ENCODE results near the gene HTR1B.
A peak's percentile ranks its signal among the peaks of the same experiment; 100 is the strongest.

The HTR1B gene, protein sequence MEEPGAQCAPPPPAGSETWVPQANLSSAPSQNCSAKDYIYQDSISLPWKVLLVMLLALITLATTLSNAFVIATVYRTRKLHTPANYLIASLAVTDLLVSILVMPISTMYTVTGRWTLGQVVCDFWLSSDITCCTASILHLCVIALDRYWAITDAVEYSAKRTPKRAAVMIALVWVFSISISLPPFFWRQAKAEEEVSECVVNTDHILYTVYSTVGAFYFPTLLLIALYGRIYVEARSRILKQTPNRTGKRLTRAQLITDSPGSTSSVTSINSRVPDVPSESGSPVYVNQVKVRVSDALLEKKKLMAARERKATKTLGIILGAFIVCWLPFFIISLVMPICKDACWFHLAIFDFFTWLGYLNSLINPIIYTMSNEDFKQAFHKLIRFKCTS

DNA sequence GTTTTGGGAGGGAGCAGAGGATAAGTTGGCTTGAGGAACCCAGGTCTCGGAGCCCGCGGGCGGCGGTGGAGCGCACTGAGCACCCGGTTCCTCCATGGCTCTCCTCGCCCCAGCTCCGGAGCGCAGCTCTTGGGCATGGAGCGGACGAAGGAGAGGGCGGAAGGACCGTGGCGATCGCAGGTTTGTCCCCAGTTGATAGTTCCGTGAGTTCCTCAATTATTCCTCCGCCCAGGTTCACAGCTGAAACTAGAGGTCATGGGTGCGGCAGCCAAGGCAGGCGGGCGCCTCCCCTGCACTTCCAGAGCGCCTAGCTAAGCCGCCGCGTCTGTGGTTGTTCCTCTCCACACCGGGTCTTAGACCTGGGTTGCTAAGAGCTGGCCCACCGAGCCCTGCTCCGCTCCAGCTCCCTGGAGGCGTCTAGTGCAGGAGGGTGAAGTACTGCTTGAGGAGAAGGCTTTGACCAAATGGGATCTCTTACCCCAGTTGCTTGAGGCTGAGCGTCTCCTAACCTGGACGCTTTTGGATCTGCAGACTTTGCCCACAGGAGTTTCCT, at the start of gene HTR1B:
Gene HTR1B (minus strand): TSS at position 184 of the 553 bp plus-strand sequence. CDS start 88 bp downstream, at position 96.
- Histone ChIP-seq H3K4me3 (ENCODE audit: low read length) (peak within 1 kb of the TSS; percentile 42), H3K36me3 (ENCODE audit: insufficient read depth, low read length) (no peaks in the 10 kb centered on the region), H3K9me3 (ENCODE audit: low read length) (no peaks in the 10 kb centered on the region), H3K27me3 (ENCODE audit: insufficient read depth, low read length) (peaks cover 64% of the 10 kb centered on the region), H3K4me1 (ENCODE audit: insufficient read depth, low read length) (peaks cover 10% of the 10 kb centered on the region), H2AFZ (ENCODE audit: low read depth, low read length) (peak within 1 kb of the TSS; percentile 91)

GRCh38 chr6:77512554-77512953, 49.3 kb upstream of the HTR1B start:
- Histone ChIP-seq H3K27me3 (ENCODE audit: insufficient read depth, low read length) (no peaks in the 10 kb centered on the region), H2AFZ (ENCODE audit: low read depth, low read length) (no peak overlapping the region), H3K9me3 (ENCODE audit: low read length) (no peaks in the 10 kb centered on the region), H3K36me3 (ENCODE audit: insufficient read depth, low read length) (no peaks in the 10 kb centered on the region), H3K4me1 (ENCODE audit: insufficient read depth, low read length) (no peaks in the 10 kb centered on the region), H3K4me3 (ENCODE audit: low read length) (no peak overlapping the region)

GRCh38 chr6:77511860-77512259, 48.6 kb upstream of the HTR1B start:
- H3K4me1 ChIP-seq (ENCODE audit: insufficient read depth, low read length): no peaks in the 10 kb centered on the region
- H3K27me3 ChIP-seq (ENCODE audit: insufficient read depth, low read length): no peaks in the 10 kb centered on the region

GRCh38 chr6:77502981-77503380, 39.7 kb upstream of the HTR1B start:
- no peak overlapping the region for H3K4me3 ChIP-seq (ENCODE audit: low read length)
- H2AFZ ChIP-seq (ENCODE audit: low read depth, low read length): no peak overlapping the region
- no peaks in the 10 kb centered on the region for H3K9me3 ChIP-seq (ENCODE audit: low read length)
- no peaks in the 10 kb centered on the region for H3K4me1 ChIP-seq (ENCODE audit: insufficient read depth, low read length)
- no peaks in the 10 kb centered on the region for H3K27me3 ChIP-seq (ENCODE audit: insufficient read depth, low read length)
- H3K36me3 ChIP-seq (ENCODE audit: insufficient read depth, low read length): no peaks in the 10 kb centered on the region

More at GRCh38 chr6:77511860-77512259, 48.6 kb upstream of the HTR1B start:
- Histone ChIP-seq H2AFZ (ENCODE audit: low read depth, low read length) (no peak overlapping the region), H3K4me3 (ENCODE audit: low read length) (no peak overlapping the region), H3K9me3 (ENCODE audit: low read length) (no peaks in the 10 kb centered on the region), H3K36me3 (ENCODE audit: insufficient read depth, low read length) (no peaks in the 10 kb centered on the region)

DNA sequence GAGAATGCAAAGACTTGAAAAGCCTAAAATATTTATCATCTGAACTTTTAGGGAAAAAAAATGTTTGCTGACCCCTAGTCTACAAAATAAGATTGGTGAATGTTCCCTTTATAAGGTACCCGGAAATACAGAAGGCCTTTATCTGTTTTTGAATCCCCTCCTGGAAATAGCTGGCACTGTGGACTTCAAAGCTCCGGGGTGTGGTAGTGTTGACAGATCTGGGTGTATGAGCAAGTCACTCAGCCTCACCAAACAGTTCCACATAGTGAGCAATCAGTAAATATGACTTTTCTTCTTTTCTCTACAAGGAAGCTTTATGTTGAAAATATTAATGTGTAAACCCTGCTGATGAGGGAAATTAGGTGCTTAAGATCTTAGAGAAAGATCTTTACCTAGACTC, 29.2 kb upstream of the HTR1B start:
- H3K9me3 ChIP-seq (ENCODE audit: low read length): no peaks in the 10 kb centered on the region
- no peaks in the 10 kb centered on the region for H3K4me1 ChIP-seq (ENCODE audit: insufficient read depth, low read length)
- no peak overlapping the region for H3K4me3 ChIP-seq (ENCODE audit: low read length)
- H2AFZ ChIP-seq (ENCODE audit: low read depth, low read length): no peak overlapping the region
- no peaks in the 10 kb centered on the region for H3K36me3 ChIP-seq (ENCODE audit: insufficient read depth, low read length)
- H3K27me3 ChIP-seq (ENCODE audit: insufficient read depth, low read length): no peaks in the 10 kb centered on the region

GRCh38 chr6:77487808-77488425, 24.6 kb upstream of the HTR1B start:
- H2AFZ ChIP-seq (ENCODE audit: low read depth, low read length): no peak overlapping the region
- no peaks in the 10 kb centered on the region for H3K36me3 ChIP-seq (ENCODE audit: insufficient read depth, low read length)
- H3K27me3 ChIP-seq (ENCODE audit: insufficient read depth, low read length): no peaks in the 10 kb centered on the region
- no peaks in the 10 kb centered on the region for H3K9me3 ChIP-seq (ENCODE audit: low read length)
- H3K4me3 ChIP-seq (ENCODE audit: low read length): no peak overlapping the region
- H3K4me1 ChIP-seq (ENCODE audit: insufficient read depth, low read length): no peaks in the 10 kb centered on the region

DNA sequence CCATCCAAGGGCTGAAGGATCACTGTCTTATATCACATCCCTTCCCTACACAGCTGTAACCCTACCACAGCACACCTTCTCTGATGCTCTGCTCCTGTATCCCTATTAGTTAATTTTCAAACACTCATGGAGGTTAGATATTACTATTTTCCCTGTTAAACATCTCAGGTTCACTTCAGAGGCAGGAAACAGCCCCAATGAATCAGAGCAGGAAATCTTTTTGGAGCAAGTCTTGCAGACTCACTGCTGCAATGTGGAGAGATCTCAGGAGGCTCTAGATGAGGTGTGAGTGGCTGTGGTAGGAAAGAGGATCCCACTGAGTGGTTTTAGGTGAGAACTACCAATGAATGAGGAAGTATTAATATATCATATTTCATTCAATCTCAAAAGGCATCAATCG, 19.7 kb upstream of the HTR1B start:
- H2AFZ ChIP-seq (ENCODE audit: low read depth, low read length): no peak overlapping the region
- H3K36me3 ChIP-seq (ENCODE audit: insufficient read depth, low read length): no peaks in the 10 kb centered on the region
- H3K27me3 ChIP-seq (ENCODE audit: insufficient read depth, low read length): no peaks in the 10 kb centered on the region
- H3K9me3 ChIP-seq (ENCODE audit: low read length): no peaks in the 10 kb centered on the region
- no peaks in the 10 kb centered on the region for H3K4me1 ChIP-seq (ENCODE audit: insufficient read depth, low read length)
- H3K4me3 ChIP-seq (ENCODE audit: low read length): no peak overlapping the region

- no peaks in the 10 kb centered on the region for H3K4me1 ChIP-seq (ENCODE audit: insufficient read depth, low read length)
- H3K27me3 ChIP-seq (ENCODE audit: insufficient read depth, low read length): no peaks in the 10 kb centered on the region
- H3K4me3 ChIP-seq (ENCODE audit: low read length): no peak overlapping the region
- no peak overlapping the region for H2AFZ ChIP-seq (ENCODE audit: low read depth, low read length)
- no peaks in the 10 kb centered on the region for H3K36me3 ChIP-seq (ENCODE audit: insufficient read depth, low read length)
- no peaks in the 10 kb centered on the region for H3K9me3 ChIP-seq (ENCODE audit: low read length)
Observed at GRCh38 chr6:77474973-77475372, 11.7 kb upstream of the HTR1B start.

- Histone ChIP-seq H3K9me3 (ENCODE audit: low read length) (no peaks in the 10 kb centered on the region), H3K4me1 (ENCODE audit: insufficient read depth, low read length) (no peaks in the 10 kb centered on the region), H3K36me3 (ENCODE audit: insufficient read depth, low read length) (no peaks in the 10 kb centered on the region), H3K4me3 (ENCODE audit: low read length) (no peak overlapping the region), H3K27me3 (ENCODE audit: insufficient read depth, low read length) (no peaks in the 10 kb centered on the region), H2AFZ (ENCODE audit: low read depth, low read length) (no peak overlapping the region)
Observed at GRCh38 chr6:77474286-77474956, 11.1 kb upstream of the HTR1B start.

DNA sequence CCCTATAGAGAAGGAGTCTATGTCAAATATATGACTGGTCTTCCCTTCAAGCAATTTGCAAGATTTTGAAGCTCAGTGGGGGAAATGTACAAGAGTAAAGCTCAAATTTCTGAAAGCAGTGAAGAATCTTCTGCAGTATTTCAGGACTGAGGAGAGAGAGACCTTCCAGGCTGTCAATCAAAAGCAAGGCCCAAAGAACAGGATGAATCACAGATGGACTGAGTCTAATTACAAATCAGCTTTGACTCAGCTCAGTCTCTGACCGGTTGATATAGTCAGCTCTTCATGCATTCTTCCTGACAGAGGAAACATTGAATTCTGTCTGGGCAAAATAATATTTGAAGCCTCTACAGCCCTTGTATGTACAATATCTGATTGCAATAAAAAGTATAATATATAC, 7.7 kb upstream of the HTR1B start:
- Histone ChIP-seq H2AFZ (ENCODE audit: low read depth, low read length) (no peak overlapping the region), H3K36me3 (ENCODE audit: insufficient read depth, low read length) (no peaks in the 10 kb centered on the region), H3K4me3 (ENCODE audit: low read length) (no peak overlapping the region), H3K4me1 (ENCODE audit: insufficient read depth, low read length) (peaks cover 3% of the 10 kb centered on the region), H3K9me3 (ENCODE audit: low read length) (no peaks in the 10 kb centered on the region), H3K27me3 (ENCODE audit: insufficient read depth, low read length) (peaks cover 17% of the 10 kb centered on the region)

DNA sequence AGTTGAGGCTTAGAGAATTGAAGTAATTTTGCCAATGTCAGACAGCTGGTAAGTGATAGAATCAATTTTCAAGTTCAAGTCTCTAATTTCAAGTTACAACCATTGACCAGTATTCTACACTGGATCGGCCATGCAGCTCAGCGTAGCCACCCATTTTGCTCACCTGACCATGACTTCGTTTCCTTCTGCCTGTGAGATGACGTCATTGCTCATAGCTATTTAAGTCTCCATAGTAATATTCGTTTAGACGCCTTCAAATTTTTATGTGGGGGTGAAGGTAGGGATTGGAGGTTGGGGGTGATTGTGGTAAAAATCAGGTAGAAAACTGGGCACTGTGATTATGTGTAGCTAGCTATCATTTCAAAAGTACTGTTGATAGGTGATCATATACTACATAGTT, 5.6 kb upstream of the HTR1B start:
- Histone ChIP-seq H3K4me1 (ENCODE audit: insufficient read depth, low read length) (peaks cover 5% of the 10 kb centered on the region), H3K9me3 (ENCODE audit: low read length) (no peaks in the 10 kb centered on the region), H3K4me3 (ENCODE audit: low read length) (no peak overlapping the region)

DNA sequence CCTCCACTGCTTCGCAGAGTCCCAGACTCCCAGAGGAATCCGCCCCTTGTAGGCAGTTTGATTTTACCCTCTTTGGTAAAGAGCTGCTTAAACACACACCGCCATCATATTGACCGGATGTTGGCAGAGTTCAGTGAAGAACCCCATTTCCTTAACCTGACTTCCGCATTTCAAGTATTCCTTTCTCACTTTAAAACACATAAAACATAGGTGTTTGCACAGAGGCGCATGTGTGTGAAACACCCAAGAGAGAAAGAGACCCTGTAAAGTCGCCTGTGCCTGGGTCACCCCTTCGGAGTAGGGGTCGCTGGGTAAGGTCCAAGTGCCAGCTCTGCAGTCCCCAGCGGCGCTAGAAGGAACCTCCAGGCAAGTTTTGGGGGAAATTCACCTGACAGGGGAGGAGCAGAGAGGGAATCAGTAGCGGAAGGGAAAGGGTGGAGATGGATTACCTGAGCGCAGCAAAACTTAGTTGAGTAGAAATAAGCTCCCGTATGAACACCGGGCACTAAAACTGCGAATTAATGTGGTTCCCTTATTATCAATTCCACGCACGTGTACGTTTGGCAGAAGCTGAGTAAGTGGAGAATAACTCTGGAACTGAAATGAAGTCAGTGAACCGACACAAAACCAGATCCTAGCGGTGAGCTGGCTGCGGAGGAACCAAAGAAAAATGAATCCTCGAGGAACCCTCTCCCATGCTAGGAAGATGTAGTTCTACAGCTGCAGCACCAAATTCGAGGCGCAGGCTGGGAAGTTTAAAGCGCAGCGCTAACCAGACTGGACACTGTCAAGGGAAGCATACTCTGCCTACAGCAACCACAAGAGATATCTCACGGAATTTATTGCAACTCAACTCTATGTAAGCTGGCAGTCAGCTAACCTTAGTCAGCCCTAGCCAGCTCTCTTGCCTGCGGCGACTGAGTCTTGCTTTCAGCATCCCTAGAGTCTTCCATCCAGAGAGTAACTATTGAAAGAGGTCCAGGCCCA, 3.5 kb upstream of the HTR1B start:
- peak overlapping the region; percentile 86 for H2AFZ ChIP-seq (ENCODE audit: low read depth, low read length)
- H3K4me1 ChIP-seq (ENCODE audit: insufficient read depth, low read length): peaks cover 10% of the 10 kb centered on the region
- H3K36me3 ChIP-seq (ENCODE audit: insufficient read depth, low read length): no peaks in the 10 kb centered on the region
- no peaks in the 10 kb centered on the region for H3K9me3 ChIP-seq (ENCODE audit: low read length)
- H3K27me3 ChIP-seq (ENCODE audit: insufficient read depth, low read length): peaks cover 58% of the 10 kb centered on the region
- H3K4me3 ChIP-seq (ENCODE audit: low read length): peak overlapping the region; percentile 57

More for the DNA sequence above, 5.6 kb upstream of the HTR1B start:
- H3K27me3 ChIP-seq (ENCODE audit: insufficient read depth, low read length): peaks cover 36% of the 10 kb centered on the region
- no peak overlapping the region for H2AFZ ChIP-seq (ENCODE audit: low read depth, low read length)
- H3K36me3 ChIP-seq (ENCODE audit: insufficient read depth, low read length): no peaks in the 10 kb centered on the region

All from neuron (in vitro differentiated cells).